Stomach (tissue), 4 donors: ENCODE results near the gene INAFM2.

ENCODE experiments used
- CTCF ChIP-seq, 7 experiments: fragments of 450-650 bp in 4 of 7; fragments of 200-600 bp in 3 of 7; sonication (generic) in 3 of 7; IDR thresholded peaks; one replicate each; pipeline ENCODE4 v1.5.1; 2016 to 2019; ENCODE audit warnings: antibody characterized with exemption in 7 of 7, control low read depth in 2 of 7, mild to moderate bottlenecking in 1 of 7
- EP300 ChIP-seq: sonication (generic); formaldehyde crosslinking; IDR thresholded peaks from one replicate; pipeline ENCODE4 v1.6.1; 2017; ENCODE audit warnings: antibody characterized with exemption
- POLR2A ChIP-seq, 4 donors: fragments of 450-650 bp; IDR thresholded peaks; one replicate each; pipeline ENCODE4 v1.6.1; 2016; ENCODE audit warnings: antibody characterized with exemption in 4 of 4, control low read depth in 2 of 4, mild to moderate bottlenecking in 1 of 4, moderate library complexity in 1 of 4
- POLR2AphosphoS5 ChIP-seq, 3 donors: sonication (generic); formaldehyde crosslinking; IDR thresholded peaks; one replicate each; pipeline ENCODE4 v1.6.1; 2016; ENCODE audit warnings: antibody characterized with exemption in 3 of 3

DNA sequence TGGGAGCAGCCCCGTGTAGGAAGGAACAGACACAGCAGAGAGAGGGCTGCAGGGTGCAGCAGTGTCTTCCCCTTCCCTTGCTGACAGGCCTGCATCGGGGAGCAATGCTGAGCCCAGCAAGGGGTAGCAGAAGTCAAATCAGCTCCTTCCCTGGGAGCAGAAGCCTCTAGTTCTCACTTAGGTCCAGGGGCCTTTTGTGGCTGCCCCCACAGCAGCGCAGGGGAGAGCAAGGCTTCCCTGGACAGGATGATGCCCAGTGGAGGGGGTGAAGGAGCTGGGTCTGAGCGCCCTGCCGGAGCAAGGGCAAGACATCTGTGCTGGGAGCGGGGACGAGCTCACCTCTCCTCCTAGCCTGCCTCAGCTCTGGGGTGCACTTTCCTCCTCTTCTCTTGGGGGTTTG, 16.6 kb upstream of the INAFM2 start:
- no peak for TF ChIP-seq CTCF (IDR thresholded peaks at IDR 0.05)
- no peak for TF ChIP-seq POLR2A (IDR thresholded peaks at IDR 0.05)
- no peak for TF ChIP-seq EP300
- TF ChIP-seq POLR2AphosphoS5 (IDR thresholded peaks at IDR 0.05) = no peak
